Measurements from ENCODE around the gene OAT. TPM values are rescaled to one million over a fixed set of nuclear protein-coding genes. Genes with fewer than 3 reads are reported as not detected.

The OAT gene
- polyA plus RNA-seq, 1 of the 3 experiments (the other 2 are of a cell fraction) = 65.7 TPM

- Histone ChIP-seq H3K79me2 (ENCODE audit: insufficient read depth) (no peaks in the 10 kb centered on the region), H3K4me2 (no peak overlapping the region), H3K27me3 (ENCODE audit: insufficient read depth) (no peaks in the 10 kb centered on the region), H3K36me3 (replicated peaks in 1 of 2; ENCODE audit: control insufficient read depth in 1 of 2, insufficient read depth in 2 of 2, low read length in 1 of 2) (no peaks in the 10 kb centered on the region), H3K9ac (no peak overlapping the region), H3K9me3 (peaks cover 7% of the 10 kb centered on the region; the same call in 1 of the 2 replicates), H3K9me2 (no peaks in the 10 kb centered on the region), H3F3A (replicated peaks; ENCODE audit: insufficient read depth) (no peaks in the 10 kb centered on the region), H3K27ac (ENCODE audit: low read depth in 2 of 2, low read length in 1 of 2) (no peak overlapping the region), H3K4me1 (ENCODE audit: control insufficient read depth in 1 of 2, insufficient read depth in 2 of 2, low read depth in 1 of 2, low read length in 1 of 2) (peaks cover 0 to 4% of the 10 kb centered on the region in 2 experiments; a peak in 2 of 4 replicates), H3K4me3 (ENCODE audit: low read depth in 2 of 2, low read length in 1 of 2) (no peak overlapping the region), H4K20me1 (ENCODE audit: insufficient read depth) (no peaks in the 10 kb centered on the region), H2AFZ (ENCODE audit: low read depth) (no peak overlapping the region)
- ChIA-PET POLR2A (no interaction called here), CTCF (interaction anchor here (1.9 kb wide), 1 partner anchor 365 kb away, joined by 6 read pairs; no protein-coding TSS in a partner anchor)
- DNase-seq = no peak
- WGBS (ENCODE audit: low lambda C conversion rate) = 38% methylated on average over 2 of the region's 2 CpGs
- TF ChIP-seq GABPA (IDR thresholded peaks at IDR 0.05; ENCODE audit: low read depth) (no peak), YY1 (IDR thresholded peaks at IDR 0.05; ENCODE audit: low read depth) (no peak), MXI1 (IDR thresholded peaks at IDR 0.05; ENCODE audit: low read depth, low read length) (no peak), RCOR1 (IDR thresholded peaks at IDR 0.05; ENCODE audit: low read length) (no peak), FOSL2 (IDR thresholded peaks at IDR 0.05; ENCODE audit: borderline replicate concordance, low read depth) (no peak), TEAD4 (IDR thresholded peaks at IDR 0.05; ENCODE audit: borderline replicate concordance, insufficient read depth) (no peak), RAD21 (IDR thresholded peaks at IDR 0.05; ENCODE audit: low read length) (no peak), USF2 (IDR thresholded peaks at IDR 0.05; ENCODE audit: borderline replicate concordance, low read depth, low read length) (no peak), CHD2 (IDR thresholded peaks at IDR 0.05; ENCODE audit: low read length, partially characterized antibody) (no peak), TCF12 (IDR thresholded peaks at IDR 0.05) (no peak)
Measured at GRCh38 chr10:124359336-124359832, 59.3 kb downstream of the OAT start.

GRCh38 chr10:124357561-124357885 lies 61.2 kb downstream of the OAT start:
- Histone ChIP-seq H3K27me3 (ENCODE audit: insufficient read depth) (no peaks in the 10 kb centered on the region), H4K20me1 (ENCODE audit: insufficient read depth) (no peaks in the 10 kb centered on the region), H3K36me3 (replicated peaks in 1 of 2; ENCODE audit: control insufficient read depth in 1 of 2, insufficient read depth in 2 of 2, low read length in 1 of 2) (no peaks in the 10 kb centered on the region), H3K79me2 (ENCODE audit: insufficient read depth) (no peaks in the 10 kb centered on the region), H3K27ac (ENCODE audit: low read depth in 2 of 2, low read length in 1 of 2) (no peak overlapping the region), H3K9me2 (no peaks in the 10 kb centered on the region), H3K9me3 (peaks cover 7% of the 10 kb centered on the region; the same call in 1 of the 2 replicates), H3K4me2 (no peak overlapping the region), H3F3A (replicated peaks; ENCODE audit: insufficient read depth) (no peaks in the 10 kb centered on the region), H2AFZ (ENCODE audit: low read depth) (no peak overlapping the region), H3K9ac (no peak overlapping the region), H3K4me1 (ENCODE audit: control insufficient read depth in 1 of 2, insufficient read depth in 2 of 2, low read depth in 1 of 2, low read length in 1 of 2) (peaks cover 0 to 17% of the 10 kb centered on the region in 2 experiments; a peak in 2 of 4 replicates), H3K4me3 (ENCODE audit: low read depth in 2 of 2, low read length in 1 of 2) (no peak overlapping the region)
- no peak for DNase-seq
- 42% methylated on average over 8 of the region's 9 CpGs for WGBS (ENCODE audit: low lambda C conversion rate)
- no peak for TF ChIP-seq YY1 (IDR thresholded peaks at IDR 0.05; ENCODE audit: low read depth)
- no peak for TF ChIP-seq MXI1 (IDR thresholded peaks at IDR 0.05; ENCODE audit: low read depth, low read length)
- no peak for TF ChIP-seq MAX (IDR thresholded peaks at IDR 0.05; ENCODE audit: low read depth)
- TF ChIP-seq RAD21 (IDR thresholded peaks at IDR 0.05; ENCODE audit: low read length) = no peak
- TF ChIP-seq ELF1 (IDR thresholded peaks at IDR 0.05) = no peak
- no peak for TF ChIP-seq RXRA (IDR thresholded peaks at IDR 0.05; ENCODE audit: borderline replicate concordance, low read depth)
- TF ChIP-seq EZH2phosphoT487 (IDR thresholded peaks at IDR 0.05; ENCODE audit: borderline replicate concordance, low read depth) = no peak
- no peak for TF ChIP-seq TCF12 (IDR thresholded peaks at IDR 0.05)
- TF ChIP-seq NFIC (IDR thresholded peaks at IDR 0.05; ENCODE audit: borderline replicate concordance) = no peak
- no peak for TF ChIP-seq POLR2AphosphoS5 (IDR thresholded peaks at IDR 0.05; ENCODE audit: low read depth, low read length)
- TF ChIP-seq USF2 (IDR thresholded peaks at IDR 0.05; ENCODE audit: borderline replicate concordance, low read depth, low read length) = no peak
- no peak for TF ChIP-seq RFX5 (IDR thresholded peaks at IDR 0.05; ENCODE audit: low read length)
- no peak for TF ChIP-seq EP300 (IDR thresholded peaks at IDR 0.05; ENCODE audit: borderline replicate concordance in 1 of 2, low read depth in 1 of 2, low read length in 1 of 2)
- TF ChIP-seq TEAD4 (IDR thresholded peaks at IDR 0.05; ENCODE audit: borderline replicate concordance, insufficient read depth) = no peak
- TF ChIP-seq RCOR1 (IDR thresholded peaks at IDR 0.05; ENCODE audit: low read length) = no peak
- TF ChIP-seq GABPA (IDR thresholded peaks at IDR 0.05; ENCODE audit: low read depth) = no peak
- no peak for TF ChIP-seq MEF2A (IDR thresholded peaks at IDR 0.05; ENCODE audit: borderline replicate concordance, low read depth)
- TF ChIP-seq CHD2 (IDR thresholded peaks at IDR 0.05; ENCODE audit: low read length, partially characterized antibody) = no peak
- no peak for TF ChIP-seq JUND (IDR thresholded peaks at IDR 0.05)
- ChIA-PET CTCF (interaction anchor here (0.6 to 1.1 kb wide), 3 partner anchors 10 to 32 kb away, joined by 3 to 5 read pairs (median 4); no protein-coding TSS in a partner anchor), POLR2A (interaction anchor here (0.5 to 0.6 kb wide), 2 partner anchors 9 to 267 kb away, joined by 3 to 5 read pairs; no protein-coding TSS in a partner anchor)

Data from SK-N-SH (cell line).